Measurements from ENCODE around the gene FDPS. TPM values are rescaled to one million over a fixed set of nuclear protein-coding genes. Genes with fewer than 3 reads are reported as not detected.
A peak's percentile ranks its signal among the peaks of the same experiment; 100 is the strongest.
"Not testable (repeated sequence)": the region's sequence is repeated elsewhere in the genome, so short reads cannot be mapped to it uniquely, and the experiment has no call there.

Gene FDPS
- total RNA-seq, 1 experiment from 2014 or later = 298 TPM

DNA sequence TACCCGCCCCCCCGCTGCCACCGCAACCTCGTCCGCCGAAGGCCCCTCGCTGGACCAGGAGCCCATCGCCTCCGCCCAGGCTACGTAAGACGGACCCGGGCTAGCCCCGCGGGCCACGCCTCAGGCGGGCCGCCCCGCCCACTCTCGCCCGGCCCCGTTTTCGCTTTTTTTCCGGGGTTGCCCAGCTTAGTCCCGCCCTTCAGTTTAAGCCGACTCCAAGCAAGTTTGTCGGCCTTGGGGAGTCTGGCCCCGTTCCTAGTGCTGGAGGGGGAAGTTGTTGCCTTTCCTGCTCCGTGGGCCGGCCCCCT is 15.0 kb downstream of the FDPS start:
- Histone ChIP-seq H3K9ac (ENCODE audit: low read length) (peak overlapping the region; percentile 99), H3K9me3 (ENCODE audit: low read length) (no peaks in the 10 kb centered on the region), H3K79me2 (ENCODE audit: low read length) (no peaks in the 10 kb centered on the region), H4K20me1 (ENCODE audit: insufficient read depth, low read depth, low read length) (no peaks in the 10 kb centered on the region), H3K27ac (ENCODE audit: low read length) (peak overlapping the region; percentile 89), H3K36me3 (ENCODE audit: insufficient read depth, low read length) (peaks cover 8% of the 10 kb centered on the region; the same call in 1 of the 2 replicates), H3K9me2 (replicated peaks; ENCODE audit: insufficient read depth, low read length) (no peaks in the 10 kb centered on the region), H3K27me3 (ENCODE audit: low read length) (no peaks in the 10 kb centered on the region), H3K4me2 (ENCODE audit: low read depth, low read length, poor library complexity, severe bottlenecking) (peak overlapping the region; percentile 98), H2AFZ (ENCODE audit: low read length) (peak overlapping the region; percentile 74; the same call in 1 of the 2 replicates), H3K4me3 (ENCODE audit: low read length) (peak overlapping the region; percentile 96), H3K4me1 (ENCODE audit: low read length) (peaks cover 40% of the 10 kb centered on the region)
- DNase-seq = peak; percentile 95

DNA sequence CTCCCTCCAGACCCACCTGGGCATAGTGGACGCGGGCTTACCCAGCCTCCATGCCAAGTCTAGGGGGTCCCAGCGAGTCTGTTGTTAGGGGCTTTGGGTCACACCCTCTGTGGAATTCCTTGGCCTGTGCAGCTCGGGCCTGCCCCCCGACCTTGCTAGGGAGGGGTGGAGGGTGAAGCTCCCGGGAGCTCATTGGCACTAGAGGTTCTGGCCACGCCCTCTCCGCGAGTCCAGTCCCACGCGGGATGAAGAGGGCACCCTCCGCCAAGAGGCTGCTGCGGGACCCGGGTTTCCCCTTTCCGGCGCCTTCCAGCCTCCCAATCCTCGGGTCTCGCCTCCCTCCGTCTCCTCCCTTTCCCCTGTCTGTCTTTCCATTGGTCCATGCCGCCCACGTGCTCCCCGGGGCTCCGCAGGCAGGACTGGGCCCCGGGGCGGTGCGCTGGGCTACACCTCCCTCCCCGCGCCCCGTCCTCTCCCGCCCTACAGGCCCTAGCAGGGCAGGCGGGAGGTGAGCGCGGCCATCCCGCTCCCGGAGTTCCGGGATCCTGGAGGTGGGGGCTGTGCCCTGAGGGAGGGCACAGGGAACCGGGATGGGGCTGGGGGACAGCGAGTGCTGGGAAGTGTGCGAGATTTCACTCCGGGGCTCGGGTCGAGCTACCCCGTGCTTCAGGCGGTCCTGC is 15.5 kb downstream of the FDPS start:
- Histone ChIP-seq H2AFZ (ENCODE audit: low read length) (peak overlapping the region; percentile 74; the same call in 1 of the 2 replicates), H4K20me1 (ENCODE audit: insufficient read depth, low read depth, low read length) (no peaks in the 10 kb centered on the region), H3K4me3 (ENCODE audit: low read length) (peak overlapping the region; percentile 96), H3K79me2 (ENCODE audit: low read length) (no peaks in the 10 kb centered on the region), H3K4me1 (ENCODE audit: low read length) (peaks cover 40% of the 10 kb centered on the region), H3K4me2 (ENCODE audit: low read depth, low read length, poor library complexity, severe bottlenecking) (peak overlapping the region; percentile 98), H3K9me2 (replicated peaks; ENCODE audit: insufficient read depth, low read length) (no peaks in the 10 kb centered on the region), H3K9ac (ENCODE audit: low read length) (peak overlapping the region; percentile 99), H3K27ac (ENCODE audit: low read length) (peak overlapping the region; percentile 89), H3K9me3 (ENCODE audit: low read length) (no peaks in the 10 kb centered on the region), H3K36me3 (ENCODE audit: insufficient read depth, low read length) (peaks cover 3% of the 10 kb centered on the region; the same call in 1 of the 2 replicates), H3K27me3 (ENCODE audit: low read length) (no peaks in the 10 kb centered on the region)
- peak; percentile 97 for DNase-seq

DNA sequence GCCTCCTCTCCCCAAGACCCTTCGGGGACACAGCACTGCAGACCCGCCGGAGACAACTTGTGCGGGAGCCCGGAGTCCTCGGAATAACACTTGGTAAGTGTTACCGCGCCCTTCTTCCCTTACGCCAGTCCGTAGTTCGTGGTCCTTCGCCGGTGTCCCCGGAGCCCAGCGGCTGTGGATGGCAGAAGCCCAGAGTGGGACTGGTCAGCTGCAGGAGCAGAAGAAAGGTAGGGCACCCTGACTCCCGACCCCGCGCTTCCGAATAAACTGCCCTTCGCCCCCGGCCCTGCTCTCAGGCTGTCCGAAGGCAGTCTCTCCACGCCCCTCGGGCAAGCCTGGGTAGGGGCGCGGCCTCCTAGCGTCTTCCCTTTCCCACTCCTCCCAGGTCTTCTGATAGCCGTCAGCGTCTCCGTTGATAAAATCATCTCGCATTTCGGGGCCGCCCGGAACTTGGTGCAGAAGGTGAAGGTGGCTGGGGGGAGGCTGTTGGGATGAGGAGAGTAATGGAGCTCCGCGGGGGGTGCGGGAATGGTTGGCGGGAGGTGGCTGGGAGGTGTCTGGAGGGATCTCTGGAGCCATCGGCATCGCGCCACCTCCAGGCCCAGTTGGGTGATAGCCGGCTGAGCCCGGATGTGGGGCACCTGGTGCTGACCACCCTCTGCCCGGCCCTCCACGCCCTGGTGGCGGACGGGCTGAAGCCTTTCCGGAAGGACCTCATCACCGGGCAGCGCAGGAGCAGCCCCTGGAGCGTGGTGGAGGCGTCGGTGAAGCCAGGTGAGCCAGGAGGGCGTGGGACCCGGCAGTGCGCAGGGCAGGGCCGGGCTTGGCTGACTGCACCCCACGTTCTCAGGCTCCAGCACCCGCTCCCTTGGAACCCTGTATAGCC is 16.3 kb downstream of the FDPS start:
- DNase-seq = no peak

DNA sequence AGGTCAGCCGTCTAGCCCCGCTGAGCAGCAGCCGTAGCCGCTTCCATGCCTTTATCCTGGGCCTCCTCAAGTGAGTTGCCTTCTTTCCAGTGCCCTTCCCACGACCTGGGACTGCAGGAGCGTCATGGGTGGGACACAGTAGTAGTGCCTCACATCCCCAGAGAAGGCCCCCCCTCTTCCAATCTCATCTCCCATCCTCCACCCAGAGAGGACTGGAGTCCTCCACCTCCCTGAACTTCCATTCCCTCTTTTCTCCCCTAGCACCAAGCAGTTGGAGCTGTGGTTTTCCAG is 16.9 kb downstream of the FDPS start:
- H3K9me3 ChIP-seq (ENCODE audit: low read length) = no peaks in the 10 kb centered on the region
- H3K4me2 ChIP-seq (ENCODE audit: low read depth, low read length, poor library complexity, severe bottlenecking) = peak overlapping the region; percentile 98
- no peaks in the 10 kb centered on the region for H3K79me2 ChIP-seq (ENCODE audit: low read length)
- peaks cover 6% of the 10 kb centered on the region; the same call in 1 of the 2 replicates for H3K36me3 ChIP-seq (ENCODE audit: insufficient read depth, low read length)
- no peak overlapping the region for H3K27ac ChIP-seq (ENCODE audit: low read length)
- H4K20me1 ChIP-seq (ENCODE audit: insufficient read depth, low read depth, low read length) = no peaks in the 10 kb centered on the region
- H2AFZ ChIP-seq (ENCODE audit: low read length) = no peak overlapping the region
- peaks cover 43% of the 10 kb centered on the region for H3K4me1 ChIP-seq (ENCODE audit: low read length)
- DNase-seq = no peak
- no peaks in the 10 kb centered on the region for H3K27me3 ChIP-seq (ENCODE audit: low read length)
- H3K9me2 ChIP-seq (replicated peaks; ENCODE audit: insufficient read depth, low read length) = no peaks in the 10 kb centered on the region
- H3K4me3 ChIP-seq (ENCODE audit: low read length) = no peak overlapping the region
- H3K9ac ChIP-seq (ENCODE audit: low read length) = no peak overlapping the region

More for the DNA sequence above, 16.3 kb downstream of the FDPS start:
- H3K4me1 ChIP-seq (ENCODE audit: low read length) = peaks cover 40% of the 10 kb centered on the region
- H2AFZ ChIP-seq (ENCODE audit: low read length) = no peak overlapping the region
- H3K9me2 ChIP-seq (replicated peaks; ENCODE audit: insufficient read depth, low read length) = no peaks in the 10 kb centered on the region
- H4K20me1 ChIP-seq (ENCODE audit: insufficient read depth, low read depth, low read length) = no peaks in the 10 kb centered on the region
- no peaks in the 10 kb centered on the region for H3K36me3 ChIP-seq (ENCODE audit: insufficient read depth, low read length)
- H3K4me2 ChIP-seq (ENCODE audit: low read depth, low read length, poor library complexity, severe bottlenecking) = peak overlapping the region; percentile 98
- H3K27ac ChIP-seq (ENCODE audit: low read length) = peak overlapping the region; percentile 89
- H3K4me3 ChIP-seq (ENCODE audit: low read length) = peak overlapping the region; percentile 96
- no peaks in the 10 kb centered on the region for H3K27me3 ChIP-seq (ENCODE audit: low read length)
- no peaks in the 10 kb centered on the region for H3K79me2 ChIP-seq (ENCODE audit: low read length)
- H3K9ac ChIP-seq (ENCODE audit: low read length) = peak overlapping the region; percentile 99
- H3K9me3 ChIP-seq (ENCODE audit: low read length) = no peaks in the 10 kb centered on the region

DNA sequence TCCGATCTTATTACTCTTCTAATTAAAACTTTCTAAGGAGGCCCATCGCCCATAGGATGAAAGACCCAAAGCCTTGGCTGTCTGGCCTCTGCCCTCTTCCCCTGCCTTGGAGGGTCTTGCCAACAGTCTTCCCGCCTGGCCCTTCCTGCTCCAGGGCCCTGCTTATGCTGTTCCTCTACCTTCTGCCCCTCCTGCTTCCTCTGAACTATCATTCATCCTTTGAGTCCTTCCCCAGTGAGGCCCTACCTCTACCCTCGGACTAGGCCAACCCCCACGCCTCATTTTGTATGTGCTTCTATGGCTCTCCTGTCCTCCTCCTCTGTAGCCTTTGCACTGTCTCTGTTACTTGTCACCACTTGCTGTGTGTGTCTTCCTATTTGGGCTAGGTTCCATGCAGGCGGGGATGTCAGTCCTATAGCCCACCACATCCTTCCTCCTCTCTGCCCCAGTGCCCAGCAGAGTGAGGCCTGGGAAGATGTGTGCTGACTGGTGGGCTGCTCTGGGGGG is 17.4 kb downstream of the FDPS start:
- H3K36me3 ChIP-seq (ENCODE audit: insufficient read depth, low read length) = peaks cover 11% of the 10 kb centered on the region; the same call in 1 of the 2 replicates
- peaks cover 43% of the 10 kb centered on the region for H3K4me1 ChIP-seq (ENCODE audit: low read length)
- H3K4me2 ChIP-seq (ENCODE audit: low read depth, low read length, poor library complexity, severe bottlenecking) = no peak overlapping the region
- H3K9ac ChIP-seq (ENCODE audit: low read length) = no peak overlapping the region
- no peak for DNase-seq
- no peaks in the 10 kb centered on the region for H3K27me3 ChIP-seq (ENCODE audit: low read length)
- no peaks in the 10 kb centered on the region for H3K9me2 ChIP-seq (replicated peaks; ENCODE audit: insufficient read depth, low read length)
- no peaks in the 10 kb centered on the region for H4K20me1 ChIP-seq (ENCODE audit: insufficient read depth, low read depth, low read length)
- H3K9me3 ChIP-seq (ENCODE audit: low read length) = no peaks in the 10 kb centered on the region
- H3K27ac ChIP-seq (ENCODE audit: low read length) = no peak overlapping the region
- H2AFZ ChIP-seq (ENCODE audit: low read length) = no peak overlapping the region
- no peak overlapping the region for H3K4me3 ChIP-seq (ENCODE audit: low read length)
- no peaks in the 10 kb centered on the region for H3K79me2 ChIP-seq (ENCODE audit: low read length)

DNA sequence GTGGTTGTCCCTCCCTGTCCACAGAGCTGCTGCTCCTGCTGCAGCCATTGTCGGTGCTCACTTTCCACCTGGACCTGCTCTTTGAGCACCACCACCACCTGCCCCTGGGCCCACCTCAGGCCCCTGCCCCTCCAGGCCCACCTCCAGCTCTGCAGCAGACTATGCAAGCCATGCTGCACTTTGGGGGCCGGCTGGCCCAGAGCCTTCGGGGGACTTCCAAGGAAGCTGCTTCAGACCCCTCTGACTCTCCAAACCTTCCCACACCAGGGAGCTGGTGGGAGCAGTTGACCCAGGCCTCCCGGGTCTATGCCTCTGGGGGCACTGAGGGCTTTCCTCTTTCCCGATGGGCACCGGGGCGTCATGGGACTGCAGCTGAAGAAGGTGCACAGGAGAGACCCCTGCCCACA is 18.0 kb downstream of the FDPS start:
- Histone ChIP-seq H3K4me1 (ENCODE audit: low read length) (peaks cover 43% of the 10 kb centered on the region), H3K9me3 (ENCODE audit: low read length) (no peaks in the 10 kb centered on the region), H3K36me3 (ENCODE audit: insufficient read depth, low read length) (peaks cover 15% of the 10 kb centered on the region; the same call in 1 of the 2 replicates), H2AFZ (ENCODE audit: low read length) (no peak overlapping the region), H4K20me1 (ENCODE audit: insufficient read depth, low read depth, low read length) (no peaks in the 10 kb centered on the region), H3K9ac (ENCODE audit: low read length) (no peak overlapping the region), H3K9me2 (replicated peaks; ENCODE audit: insufficient read depth, low read length) (no peaks in the 10 kb centered on the region), H3K4me3 (ENCODE audit: low read length) (no peak overlapping the region), H3K27ac (ENCODE audit: low read length) (no peak overlapping the region), H3K79me2 (ENCODE audit: low read length) (no peaks in the 10 kb centered on the region), H3K27me3 (ENCODE audit: low read length) (no peaks in the 10 kb centered on the region), H3K4me2 (ENCODE audit: low read depth, low read length, poor library complexity, severe bottlenecking) (no peak overlapping the region)
- no peak for DNase-seq

DNA sequence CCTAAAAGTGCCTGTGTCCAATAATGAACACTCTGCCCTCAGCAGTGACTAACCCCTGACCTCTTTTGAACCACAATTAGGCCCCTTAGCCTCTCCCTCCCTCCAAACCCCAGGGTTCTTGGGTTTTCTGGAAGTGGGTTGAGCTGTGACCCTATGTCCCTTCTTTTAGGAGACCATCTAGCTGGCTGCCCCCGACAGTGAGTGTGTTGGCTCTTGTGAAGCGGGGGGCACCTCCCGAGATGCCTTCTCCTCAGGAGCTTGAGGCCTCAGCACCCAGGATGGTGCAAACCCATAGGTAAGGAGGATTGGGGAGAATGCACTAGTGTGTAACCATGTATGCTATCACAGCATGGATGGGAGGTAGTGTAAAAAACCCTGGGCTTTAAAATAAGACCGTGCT is 19.3 kb downstream of the FDPS start:
- Histone ChIP-seq H2AFZ (ENCODE audit: low read length) (no peak overlapping the region), H4K20me1 (ENCODE audit: insufficient read depth, low read depth, low read length) (no peaks in the 10 kb centered on the region), H3K27ac (ENCODE audit: low read length) (no peak overlapping the region), H3K4me1 (ENCODE audit: low read length) (peaks cover 30% of the 10 kb centered on the region), H3K4me2 (ENCODE audit: low read depth, low read length, poor library complexity, severe bottlenecking) (no peak overlapping the region), H3K36me3 (ENCODE audit: insufficient read depth, low read length) (peaks cover 15% of the 10 kb centered on the region; the same call in 1 of the 2 replicates), H3K27me3 (ENCODE audit: low read length) (no peaks in the 10 kb centered on the region), H3K9me2 (replicated peaks; ENCODE audit: insufficient read depth, low read length) (no peaks in the 10 kb centered on the region), H3K9ac (ENCODE audit: low read length) (no peak overlapping the region), H3K9me3 (ENCODE audit: low read length) (no peaks in the 10 kb centered on the region), H3K4me3 (ENCODE audit: low read length) (no peak overlapping the region), H3K79me2 (ENCODE audit: low read length) (no peaks in the 10 kb centered on the region)
- no peak for DNase-seq

DNA sequence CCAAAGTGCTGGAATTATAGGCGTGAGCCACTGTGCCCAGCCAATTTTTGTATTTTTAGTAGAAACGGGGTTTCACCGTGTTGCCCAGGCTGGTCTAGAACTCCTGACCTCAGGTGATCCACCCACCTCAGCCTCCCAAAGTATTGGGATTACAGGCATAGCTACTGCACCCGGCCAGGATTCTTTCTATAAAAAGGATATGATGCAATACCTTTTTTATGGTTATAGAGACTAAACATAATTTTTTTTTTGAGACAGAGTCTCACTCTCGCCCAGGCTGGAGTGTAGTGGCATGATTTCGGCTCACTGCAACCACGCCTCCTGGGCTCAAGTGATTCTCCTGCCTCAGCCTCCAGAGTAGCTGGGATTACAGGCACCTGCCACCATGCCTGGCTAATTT is 20.2 kb downstream of the FDPS start:
- H4K20me1 ChIP-seq (ENCODE audit: insufficient read depth, low read depth, low read length); H3K27ac ChIP-seq (ENCODE audit: low read length); H3K27me3 ChIP-seq (ENCODE audit: low read length); H3K9me3 ChIP-seq (ENCODE audit: low read length); H3K79me2 ChIP-seq (ENCODE audit: low read length); DNase-seq; H2AFZ ChIP-seq (ENCODE audit: low read length); H3K4me3 ChIP-seq (ENCODE audit: low read length); H3K9me2 ChIP-seq (replicated peaks; ENCODE audit: insufficient read depth, low read length); H3K9ac ChIP-seq (ENCODE audit: low read length); H3K4me2 ChIP-seq (ENCODE audit: low read depth, low read length, poor library complexity, severe bottlenecking): not testable (repeated sequence)
- peaks cover 20% of the 10 kb centered on the region; the same call in 1 of the 2 replicates for H3K36me3 ChIP-seq (ENCODE audit: insufficient read depth, low read length)
- H3K4me1 ChIP-seq (ENCODE audit: low read length) = peaks cover 28% of the 10 kb centered on the region
